ENCODE results near the gene LANCL3.
"Not testable (repeated sequence)": the region's sequence is repeated elsewhere in the genome, so short reads cannot be mapped to it uniquely, and the experiment has no call there.

LANCL3 gene

DNA sequence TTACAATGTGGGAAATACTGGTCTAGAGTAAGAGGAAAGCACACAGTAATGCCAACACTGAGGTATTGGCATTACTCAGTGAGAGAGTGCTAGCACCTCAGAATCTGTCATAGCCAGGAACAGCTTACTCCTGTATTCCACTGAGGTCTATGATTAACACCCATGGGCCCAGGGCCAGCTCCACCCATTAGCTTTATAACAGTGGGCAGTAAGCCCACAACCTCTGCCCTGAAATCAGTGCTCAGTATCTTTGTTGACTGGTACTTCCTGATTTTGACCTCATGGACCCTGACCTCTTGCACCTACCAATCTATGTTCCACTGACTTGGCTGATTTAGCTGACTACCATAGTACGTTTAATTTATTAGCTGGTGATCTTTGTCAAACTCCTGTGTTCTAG lies 56.1 kb downstream of the LANCL3 start:
- DNase-seq = no peak

DNA sequence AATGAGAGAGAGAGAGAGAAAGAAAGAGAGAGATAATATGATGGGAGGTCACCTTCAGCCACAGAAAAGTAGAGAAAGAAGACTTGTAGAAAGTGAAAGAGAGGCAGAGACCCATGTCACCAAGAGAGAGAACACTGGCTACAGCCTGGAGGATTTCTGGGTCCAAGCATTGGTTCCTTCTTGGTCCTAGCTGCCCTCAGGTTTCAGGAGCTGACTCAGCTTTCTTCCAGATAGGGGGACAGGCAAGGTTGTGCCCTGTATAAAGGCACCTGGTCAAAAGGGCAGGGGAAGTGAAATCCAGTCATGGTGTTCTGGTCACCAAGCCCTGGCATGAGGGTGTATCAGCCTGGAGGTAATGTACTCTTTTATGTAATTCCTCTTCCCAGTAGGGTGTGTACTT lies 66.6 kb downstream of the LANCL3 start:
- DNase-seq = no peak

DNA sequence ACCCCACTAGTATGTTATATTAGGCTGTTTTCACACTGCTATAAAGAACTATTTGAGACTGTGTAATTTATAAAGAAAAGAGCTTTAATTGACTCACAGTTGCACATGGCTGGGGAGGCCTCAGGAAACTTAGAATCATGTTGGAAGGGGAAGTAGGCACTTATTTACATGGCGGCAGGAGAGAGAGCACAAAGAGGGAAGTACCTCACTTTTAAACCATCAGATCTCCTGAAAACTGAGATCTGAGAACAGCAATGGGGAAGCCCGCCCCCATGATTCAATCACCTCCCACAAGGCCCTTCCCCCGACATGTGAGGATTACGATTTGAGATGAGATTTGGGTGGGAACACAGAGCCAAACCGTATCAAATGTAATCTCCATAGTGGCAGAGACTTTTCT lies 68.7 kb downstream of the LANCL3 start:
- no peak for DNase-seq

DNA sequence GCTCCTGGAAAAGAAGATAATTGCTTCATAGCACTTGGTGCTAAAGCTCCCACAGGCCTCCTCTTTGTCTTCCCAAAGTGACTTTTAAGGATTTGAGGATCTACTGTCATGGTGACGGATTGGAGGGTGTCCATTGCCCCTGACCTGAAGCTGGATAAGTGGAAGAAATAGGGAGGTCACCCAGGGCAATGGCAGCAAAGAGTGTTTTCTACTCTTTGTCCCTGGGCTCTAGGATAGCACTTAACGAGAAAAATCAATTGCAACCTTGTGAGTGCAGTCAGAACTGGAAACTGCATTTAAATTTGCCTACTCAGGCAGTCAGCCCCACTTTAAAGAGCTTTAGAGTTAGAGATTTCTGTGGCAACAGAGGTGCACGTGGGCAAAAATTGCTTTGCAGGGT lies 70.4 kb downstream of the LANCL3 start:
- no peak for DNase-seq

DNA sequence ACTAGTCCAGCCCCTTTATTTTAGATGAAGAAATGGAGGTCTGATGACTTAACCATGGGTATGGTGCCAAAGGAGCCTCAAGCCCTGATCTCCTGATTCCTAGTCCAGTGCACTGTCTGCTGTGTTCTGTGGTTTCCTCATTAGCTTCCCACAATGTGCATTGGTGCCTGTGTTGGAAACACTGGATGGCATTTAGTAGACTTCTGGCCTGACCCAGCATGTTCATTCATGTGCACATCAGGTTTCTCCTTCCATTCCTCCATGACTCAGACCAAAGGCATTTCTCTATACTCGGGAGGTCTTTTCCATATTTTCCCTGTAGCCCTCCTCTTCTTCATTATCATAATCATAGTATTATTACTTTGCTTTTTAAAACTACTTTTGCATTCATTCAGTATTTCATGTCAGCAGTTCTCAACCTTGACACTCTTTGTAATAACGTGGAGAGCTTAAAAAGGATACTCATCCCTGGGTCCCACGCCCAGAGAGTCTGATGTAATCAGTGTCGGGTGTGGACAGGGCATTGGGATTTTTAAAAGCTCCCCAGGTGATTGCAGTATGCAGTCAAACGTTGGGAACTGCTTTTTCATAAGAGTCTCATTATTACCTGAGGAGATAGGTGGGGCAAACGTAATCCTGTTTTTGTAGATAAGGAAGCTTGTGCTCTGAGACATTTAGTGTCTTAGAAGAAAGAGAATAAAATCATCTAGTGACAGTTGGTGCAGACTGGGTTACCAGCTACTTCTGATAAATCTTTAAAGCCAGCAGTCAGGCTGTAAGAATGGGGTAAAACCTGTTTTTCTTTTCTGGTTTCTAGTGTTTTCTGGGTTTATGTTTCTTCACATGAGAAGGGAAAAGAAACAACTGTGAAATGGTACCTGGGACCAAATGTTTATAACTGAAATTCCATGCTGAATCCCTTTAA lies 73.2 kb downstream of the LANCL3 start:
- no peak for DNase-seq

DNA sequence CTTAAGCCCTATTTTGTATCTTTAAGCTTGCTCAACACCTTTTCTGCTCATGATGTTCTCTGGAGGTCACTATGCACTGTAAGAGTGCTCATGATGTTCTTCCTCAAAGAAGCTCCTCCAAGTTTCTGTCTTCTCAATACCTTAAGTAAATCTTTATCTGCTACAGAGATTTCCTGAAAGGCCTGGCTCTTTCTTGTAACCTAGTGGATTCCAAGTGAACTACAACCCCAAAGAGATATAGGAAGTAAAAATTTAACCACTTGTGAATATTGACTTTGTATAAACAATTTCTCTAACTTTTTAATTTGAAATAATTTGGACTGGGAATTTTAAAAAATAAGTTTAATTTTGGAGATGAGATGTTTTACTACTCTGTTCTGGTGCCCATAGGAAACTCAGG lies 74.8 kb downstream of the LANCL3 start:
- no peak for DNase-seq

DNA sequence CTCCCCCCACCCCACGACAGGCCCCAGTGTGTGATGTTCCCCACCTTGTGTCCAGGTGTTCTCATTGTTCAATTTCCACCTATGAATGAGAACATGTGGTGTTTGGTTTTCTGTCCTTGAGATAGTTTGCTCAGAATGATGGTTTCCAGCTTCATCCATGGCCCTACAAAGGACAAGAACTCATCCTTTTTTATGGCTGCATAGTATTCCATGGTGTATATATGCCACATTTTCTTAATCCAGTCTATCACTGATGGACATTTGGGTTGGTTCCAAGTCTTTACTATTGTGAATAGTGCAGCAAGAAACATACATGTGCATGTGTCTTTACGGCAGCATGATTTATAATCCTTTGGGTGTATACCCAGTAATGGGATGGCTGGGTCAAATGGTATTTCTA lies 79.4 kb downstream of the LANCL3 start:
- DNase-seq = not testable (repeated sequence)

DNA sequence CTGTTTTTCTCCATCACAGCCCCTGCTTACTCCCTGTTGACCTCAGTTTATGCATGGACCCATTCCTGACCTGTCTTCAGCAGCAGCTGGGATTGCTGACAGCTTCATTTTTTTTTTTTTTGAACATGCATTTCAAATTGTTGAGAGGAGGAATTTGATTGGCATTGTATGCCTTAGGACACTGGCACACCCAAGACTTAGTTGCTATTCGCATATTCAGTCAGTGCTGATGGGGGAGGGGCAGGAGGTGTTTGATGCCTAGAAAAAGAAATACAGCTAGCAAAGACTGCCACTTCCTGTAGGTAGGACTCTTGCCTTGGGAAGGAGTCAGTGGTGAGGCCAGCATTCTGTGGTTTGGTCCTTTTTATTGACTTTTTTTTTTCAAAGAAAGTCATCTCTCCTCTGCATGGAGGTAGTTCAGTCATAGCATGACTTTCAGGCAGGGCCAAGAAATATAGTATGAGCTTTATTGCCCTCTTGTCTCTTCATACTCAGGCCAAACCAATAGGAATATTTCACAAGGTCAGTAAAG lies 80.5 kb downstream of the LANCL3 start:
- no peak for DNase-seq

DNA sequence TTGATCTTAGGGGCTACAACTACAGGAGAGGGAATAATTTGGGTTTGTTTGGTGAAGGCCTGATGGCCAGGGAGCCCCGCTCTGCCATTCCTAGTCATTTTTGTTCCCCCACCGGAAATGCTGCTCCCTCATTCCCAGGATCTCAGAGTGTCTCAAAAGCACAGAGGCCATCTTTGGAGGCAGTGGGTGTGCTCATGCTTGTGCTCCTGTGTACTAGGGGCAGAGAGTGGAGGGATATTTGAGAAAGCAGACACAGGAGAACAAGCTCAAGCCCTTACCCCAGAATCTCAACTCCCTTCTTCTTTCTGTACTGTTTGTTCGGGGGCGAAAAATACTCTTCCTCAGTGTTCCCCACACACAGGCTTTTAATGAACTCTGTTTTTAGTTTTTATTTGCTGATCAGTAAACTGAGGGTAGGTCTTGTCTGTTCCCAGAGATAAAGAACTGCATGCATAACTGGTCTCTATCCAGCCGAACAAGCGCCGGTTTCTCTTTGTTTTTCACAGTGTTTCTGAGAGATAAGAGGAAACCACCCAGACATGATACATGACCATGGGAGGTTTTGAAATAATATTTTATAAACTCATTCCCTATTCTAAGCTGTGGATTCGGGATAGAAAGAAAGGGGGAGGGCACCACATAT lies 81.2 kb downstream of the LANCL3 start:
- no peak for DNase-seq

DNA sequence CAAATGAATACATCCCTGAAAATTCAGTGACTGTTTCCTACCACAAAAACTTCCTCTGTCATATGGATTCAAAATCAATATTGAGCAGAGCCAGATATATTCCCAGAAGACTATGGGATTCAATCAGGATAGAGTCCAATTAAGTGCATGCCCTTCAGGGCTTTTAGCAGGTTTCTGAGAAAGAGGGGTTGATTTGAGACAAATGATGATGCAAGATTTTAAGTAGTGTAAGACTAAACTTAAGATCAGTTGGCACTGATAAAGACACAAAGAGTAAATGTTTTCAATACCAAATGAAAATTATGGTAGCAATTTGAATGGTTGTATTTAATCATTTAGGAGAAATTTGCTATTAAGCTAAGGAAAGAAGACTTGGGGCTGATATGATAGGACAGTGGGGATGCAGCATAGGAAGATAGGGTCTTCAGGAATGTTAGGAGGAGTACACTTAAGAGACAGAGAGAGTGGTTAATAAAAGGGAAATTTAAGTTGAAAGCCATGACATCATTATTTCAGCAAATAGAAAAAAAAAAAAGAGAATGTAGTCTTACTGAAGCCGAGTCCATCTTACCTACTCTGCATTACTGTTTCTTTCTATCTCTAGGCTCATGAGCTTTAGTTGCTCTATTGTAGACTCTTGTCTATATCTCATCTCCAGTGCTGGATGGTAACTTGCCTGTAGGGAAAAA lies 82.1 kb downstream of the LANCL3 start:
- no peak for DNase-seq

DNA sequence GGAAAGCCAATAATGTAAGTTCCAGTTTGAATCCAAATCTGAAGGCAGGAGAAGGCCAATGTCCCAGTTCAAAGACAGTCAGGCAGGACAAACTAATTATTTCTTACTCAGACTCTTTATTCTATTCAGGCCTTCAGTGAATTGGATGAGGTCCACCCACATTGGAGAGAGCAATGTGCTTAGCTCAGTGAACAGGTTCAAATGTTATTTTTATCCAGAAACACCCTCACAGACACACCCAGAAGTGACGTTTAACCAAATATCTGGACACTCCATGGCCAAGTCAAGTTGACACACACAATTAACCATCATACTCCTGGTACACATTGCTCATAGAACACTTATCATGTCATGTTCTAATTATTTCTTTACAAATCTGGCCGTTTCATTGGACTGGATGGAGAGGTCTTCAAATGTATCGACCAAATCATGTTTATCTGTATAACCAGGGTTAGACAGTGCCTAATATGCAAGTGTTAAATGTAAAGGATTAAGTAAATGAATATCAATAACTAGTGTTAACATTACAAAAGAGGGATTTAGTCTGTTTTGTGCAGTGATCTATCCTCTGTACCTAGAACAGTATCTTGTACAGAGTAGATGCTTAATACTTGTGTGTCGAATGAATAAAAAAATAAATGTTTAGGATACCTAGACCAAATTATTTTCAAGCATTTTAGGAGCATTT lies 87.0 kb downstream of the LANCL3 start:
- DNase-seq = peak in 1 of 2 donors; percentile 1

DNA sequence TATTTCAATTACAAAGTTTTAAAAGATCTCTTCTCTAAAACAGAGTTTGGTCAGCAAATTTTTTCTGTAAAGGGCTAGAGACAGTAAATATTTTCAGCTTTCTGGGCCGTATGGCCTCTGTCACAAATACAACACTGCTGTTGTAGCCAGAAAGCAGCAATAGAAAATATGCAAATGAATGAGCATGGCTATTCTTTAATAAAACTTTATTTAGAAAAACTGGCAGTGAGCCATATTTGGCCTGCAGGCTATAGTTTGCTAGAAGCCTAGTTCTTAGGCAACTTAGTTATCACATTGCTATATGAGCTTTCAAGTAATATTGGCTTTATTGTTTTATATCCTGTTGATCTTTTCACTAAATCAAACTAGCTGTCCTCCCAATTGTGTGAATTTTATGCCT lies 87.6 kb downstream of the LANCL3 start:
- no peak for DNase-seq

DNA sequence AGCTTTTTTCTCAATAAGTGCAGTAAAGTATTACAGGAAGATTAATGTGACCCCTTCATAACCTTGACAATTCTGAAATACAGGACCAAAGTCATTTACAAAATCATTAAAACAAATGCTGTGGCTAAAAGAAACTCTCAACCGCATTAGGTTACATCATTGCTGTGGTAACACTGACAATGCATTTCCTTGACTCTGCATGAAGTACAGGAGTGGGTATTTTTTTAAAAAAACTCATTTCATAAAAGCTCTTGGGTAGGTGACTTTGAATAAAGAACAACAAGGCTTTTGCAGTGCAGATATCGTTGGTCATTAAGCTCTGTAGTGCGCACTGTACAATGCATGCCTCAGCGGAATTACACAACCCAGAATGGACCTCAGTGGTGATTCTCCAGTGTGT lies 90.7 kb downstream of the LANCL3 start:
- no peak for DNase-seq

DNA sequence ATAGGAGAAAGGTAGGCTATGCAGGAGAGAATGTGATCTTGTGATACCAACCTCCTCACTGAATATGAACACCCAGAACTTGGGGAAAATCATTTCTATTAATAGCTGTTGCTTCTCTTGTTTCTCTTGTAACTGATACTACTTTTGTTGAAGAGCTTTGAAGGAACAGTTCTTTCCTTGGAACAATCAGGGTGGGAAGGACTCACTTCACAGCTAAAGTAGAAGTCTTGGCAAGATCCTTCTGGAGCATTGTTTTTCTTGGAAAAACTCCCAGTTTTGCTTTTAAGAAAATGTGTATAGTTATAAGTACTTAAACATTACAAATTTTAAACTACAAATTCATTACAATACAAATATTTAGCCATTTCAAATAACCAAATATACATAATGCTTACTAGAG lies 95.1 kb downstream of the LANCL3 start:
- no peak for DNase-seq

DNA sequence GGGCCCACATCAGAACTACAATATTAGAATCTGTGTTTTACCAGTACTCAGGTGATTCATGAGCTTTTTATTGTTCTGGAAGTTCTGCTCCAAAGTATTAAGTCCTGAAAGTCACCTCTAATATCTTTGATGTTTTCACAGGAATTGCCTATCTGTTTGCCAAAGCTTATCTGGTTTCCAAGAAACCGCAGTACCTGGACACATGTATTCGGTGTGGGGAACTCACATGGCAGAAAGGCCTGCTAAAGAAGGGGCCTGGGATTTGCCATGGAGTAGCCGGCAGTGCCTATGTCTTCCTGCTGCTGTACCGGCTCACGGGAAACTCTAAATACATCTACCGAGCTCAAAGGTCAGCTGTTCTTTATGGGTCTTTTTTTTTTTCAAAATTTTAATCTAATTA lies 95.7 kb downstream of the LANCL3 start:
- DNase-seq = no peak

DNA sequence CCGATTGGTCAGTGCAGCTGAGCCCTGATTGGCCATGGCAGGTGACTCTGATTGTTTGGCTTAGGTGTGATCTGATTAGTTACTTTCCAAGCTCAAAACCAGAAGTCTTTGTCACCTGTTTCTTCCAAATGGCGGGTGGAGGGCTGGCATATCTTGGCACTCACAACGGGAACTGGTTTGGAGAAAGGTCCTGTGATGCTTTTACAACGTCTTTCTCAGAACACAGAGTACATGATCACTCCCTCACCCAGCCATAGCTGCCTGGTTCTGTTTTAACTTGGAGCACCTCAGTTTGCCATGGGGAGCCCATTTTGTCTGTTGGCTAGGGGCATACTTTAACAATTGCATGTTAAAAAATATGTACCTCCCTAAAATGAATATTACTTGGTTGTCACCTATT lies 101.1 kb downstream of the LANCL3 start:
- DNase-seq = no peak

DNA sequence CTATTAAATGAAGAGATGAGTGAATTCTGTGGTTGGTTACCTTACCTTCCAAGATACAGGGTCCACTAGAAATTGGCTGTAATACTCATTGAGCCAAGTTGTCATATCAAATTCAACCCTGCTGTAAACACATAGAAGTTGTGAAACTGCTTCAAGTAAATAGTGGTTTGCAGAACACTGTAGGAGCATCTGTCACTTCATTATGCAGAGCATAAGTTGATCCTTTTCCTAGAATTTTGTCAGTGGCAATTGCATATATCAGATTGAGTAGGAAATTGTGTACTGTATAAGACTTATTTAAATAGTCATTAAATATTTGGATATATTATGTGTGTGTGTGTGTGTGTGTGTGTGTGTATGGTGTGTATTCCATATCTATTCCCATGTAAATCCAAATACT lies 105.3 kb downstream of the LANCL3 start:
- DNase-seq = no peak

DNA sequence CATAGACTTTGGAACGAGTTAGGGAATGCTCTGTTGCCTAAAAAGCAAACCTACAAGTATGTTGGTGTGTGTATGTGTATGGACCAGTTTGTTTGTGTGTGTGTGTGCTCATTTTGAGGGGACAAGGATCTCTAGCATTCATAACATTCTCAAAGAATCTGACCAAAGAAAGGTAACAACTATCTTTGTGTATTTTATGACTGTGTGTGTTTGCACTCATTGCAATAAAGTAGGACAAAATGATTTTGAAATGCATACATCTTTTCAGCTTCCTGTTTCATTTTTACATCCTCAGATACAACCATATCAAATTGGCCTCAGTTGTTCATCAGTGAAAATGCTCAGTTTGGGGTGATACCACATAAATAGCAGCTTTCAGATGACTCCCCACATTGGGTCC lies 105.8 kb downstream of the LANCL3 start:
- DNase-seq = no peak

DNA sequence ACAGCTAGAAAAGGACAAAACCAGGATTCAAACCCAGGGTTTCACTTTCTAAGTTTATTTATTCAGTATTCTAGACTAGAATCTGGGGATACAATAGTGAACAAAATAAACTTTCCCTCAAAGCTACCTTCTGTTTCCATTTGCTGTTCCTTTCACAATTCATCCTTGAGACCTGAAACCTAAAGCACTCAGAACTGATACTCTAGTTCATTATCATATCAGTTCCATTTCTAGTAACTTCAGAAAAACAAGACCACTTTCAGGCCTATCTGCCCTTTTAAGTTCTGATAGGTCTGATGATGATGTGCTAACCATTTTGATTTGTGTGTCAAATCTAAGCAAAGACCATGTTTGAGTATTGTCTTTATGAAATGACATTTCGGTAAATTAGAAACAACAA lies 106.3 kb downstream of the LANCL3 start:
- no peak for DNase-seq

DNA sequence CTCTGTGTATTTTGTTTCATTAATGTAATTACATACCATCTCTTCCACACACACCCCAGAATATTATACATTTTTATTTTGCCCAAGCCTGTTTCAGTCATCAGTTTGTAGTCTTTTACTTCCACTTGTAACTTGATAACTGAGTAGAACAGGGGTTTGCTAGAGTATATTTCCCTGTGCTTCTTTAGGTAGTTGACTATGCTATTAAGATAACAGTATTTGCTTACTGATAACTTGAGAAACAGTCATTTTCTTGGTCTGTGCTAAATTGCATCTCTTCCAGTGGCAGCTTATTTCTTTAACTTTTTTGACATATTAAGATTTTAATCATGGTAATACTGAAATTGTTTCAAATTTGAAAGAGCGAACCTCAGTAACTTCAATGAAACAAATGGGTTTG lies 107.1 kb downstream of the LANCL3 start:
- no peak for DNase-seq

DNA sequence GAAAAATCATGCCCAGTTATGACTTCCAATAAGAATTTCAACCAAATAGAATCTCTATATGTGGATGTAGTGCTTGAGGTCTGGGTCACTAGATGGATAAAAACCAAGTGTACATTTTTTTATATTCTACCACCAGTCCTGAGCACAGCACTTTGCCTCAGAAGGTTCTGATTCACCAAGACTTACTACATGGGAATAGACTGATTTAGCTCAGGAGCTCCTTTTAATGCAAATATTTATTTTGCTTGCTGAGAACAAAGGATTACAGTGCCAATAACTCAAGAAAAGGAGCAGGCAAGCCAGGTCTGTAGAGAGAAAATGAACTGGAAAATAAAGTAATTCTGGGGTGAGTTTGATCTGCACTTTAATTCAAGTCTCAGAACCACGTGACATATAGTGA lies 107.8 kb downstream of the LANCL3 start:
- DNase-seq = no peak

DNA sequence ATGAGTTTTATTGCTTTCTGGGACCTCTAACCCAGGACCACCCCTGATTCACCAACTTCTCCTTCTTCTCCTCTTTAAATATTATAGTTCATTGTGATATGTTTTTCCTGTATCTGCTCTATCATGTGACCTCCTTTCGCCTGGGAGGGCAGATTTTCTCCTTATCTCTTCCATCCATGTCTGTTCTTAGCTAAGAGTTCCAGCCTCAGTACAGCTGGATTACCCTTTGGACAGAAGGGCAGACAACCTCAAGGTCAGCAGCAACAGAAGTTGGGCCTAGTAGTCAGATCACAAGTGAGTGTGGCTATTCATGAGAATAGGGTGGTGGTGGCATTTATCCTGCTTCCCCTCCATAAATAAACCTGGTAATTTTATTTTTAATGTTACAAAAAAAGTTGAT lies 108.4 kb downstream of the LANCL3 start:
- DNase-seq = no peak

DNA sequence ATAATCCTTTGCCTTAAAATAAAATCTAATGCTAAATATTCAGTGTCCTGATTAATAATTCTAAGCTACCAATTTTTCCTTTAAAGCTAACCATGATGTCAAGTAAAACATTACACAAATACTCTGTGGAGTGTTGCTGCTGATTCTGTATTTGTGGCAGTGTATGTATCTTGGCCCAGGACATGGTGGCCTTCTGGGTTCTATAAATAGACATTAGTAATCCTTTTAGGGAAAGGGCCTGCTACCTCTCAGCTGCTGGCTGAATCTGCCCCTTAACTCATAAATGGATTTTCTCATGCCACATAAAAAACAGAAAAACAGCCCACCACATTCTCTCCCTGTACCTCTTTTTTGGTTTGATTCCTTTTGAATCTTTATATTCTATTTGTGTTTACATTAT lies 113.0 kb downstream of the LANCL3 start:
- no peak for DNase-seq

All from hippocampal formation (tissue), 2 donors.